HG03520 (cell line): Measurements from ENCODE around the gene SOWAHA.
"Not testable (repeated sequence)": the region's sequence is repeated elsewhere in the genome, so short reads cannot be mapped to it uniquely, and the experiment has no call there.

Experiments
- ATAC-seq: cut with Tn5 transposase; IDR thresholded peaks from one replicate; pipeline ENCODE4 v1.9.1; 2021; ENCODE audit warnings: mild to moderate bottlenecking, moderate library complexity; ENCODE audit not compliant: unreplicated experiment

SOWAHA gene

GRCh38 chr5:132848270-132848669 lies 35.2 kb downstream of the SOWAHA start:
- no peak for ATAC-seq

GRCh38 chr5:132849347-132849746 lies 36.2 kb downstream of the SOWAHA start:
- no peak for ATAC-seq

- no peak for ATAC-seq
These were observed 37.0 kb downstream of the SOWAHA start for GRCh38 chr5:132850066-132850465.

- no peak for ATAC-seq
These were observed 40.2 kb downstream of the SOWAHA start for GRCh38 chr5:132853323-132853722.

- ATAC-seq, result no peak
These were observed 40.7 kb downstream of the SOWAHA start for GRCh38 chr5:132853790-132854189.

GRCh38 chr5:132854301-132854700 lies 41.2 kb downstream of the SOWAHA start:
- ATAC-seq, result no peak

- ATAC-seq, result not testable (repeated sequence)
These were observed 41.9 kb downstream of the SOWAHA start for GRCh38 chr5:132854992-132855391.

- ATAC-seq, result no peak
These were observed 42.9 kb downstream of the SOWAHA start for GRCh38 chr5:132856011-132856410.

- ATAC-seq, result no peak
These were observed 46.9 kb downstream of the SOWAHA start for GRCh38 chr5:132859889-132860437.

- ATAC-seq, result no peak
These were observed 47.6 kb downstream of the SOWAHA start for GRCh38 chr5:132860742-132861141.

- ATAC-seq, result peak; percentile 19
These were observed 52.7 kb downstream of the SOWAHA start for GRCh38 chr5:132865668-132866341.
